Transverse colon (tissue), 4 donors: ENCODE results near the gene ZBTB5. TPM values are rescaled to one million over a fixed set of nuclear protein-coding genes. Genes with fewer than 3 reads are reported as not detected.

Source experiments
- DNase-seq: peaks from one replicate; pipeline ENCODE4 v3.0.0-alpha.2; 2019
- H3K27ac ChIP-seq, 4 donors: fragments of 200-600 bp; sonication (generic); 2 replicates each; pipeline ENCODE4 v1.5.1; 2016 to 2018; ENCODE audit warnings: inconsistent platforms in 4 of 4
- H3K27me3 ChIP-seq: fragments of 200-600 bp; sonication (generic); 2 replicates; pipeline ENCODE4 v1.5.1; 2017; ENCODE audit warnings: inconsistent platforms
- H3K36me3 ChIP-seq, 4 donors: fragments of 200-600 bp; sonication (generic); 2 replicates each; pipeline ENCODE4 v1.5.1; 2017 to 2019; ENCODE audit warnings: inconsistent platforms in 4 of 4
- H3K4me1 ChIP-seq, 4 donors: fragments of 200-600 bp; sonication (generic); 2 replicates each; pipeline ENCODE4 v1.5.1; 2017 to 2020; ENCODE audit warnings: inconsistent platforms in 4 of 4
- H3K4me3 ChIP-seq, 4 donors: fragments of 200-600 bp; sonication (generic); 1 replicate in 1 of 4; 2 replicates in 3 of 4; pipeline versions ENCODE4 v1.5.1 to v1.6.1; 2017 to 2019; ENCODE audit warnings: inconsistent platforms in 4 of 4
- H3K9me3 ChIP-seq, 2 donors: fragments of 200-600 bp; sonication (generic); 2 replicates each; pipeline ENCODE4 v1.5.1; 2017 to 2019; ENCODE audit warnings: inconsistent platforms in 2 of 2
- EP300 ChIP-seq: sonication (generic); formaldehyde crosslinking; IDR thresholded peaks from one replicate; pipeline ENCODE4 v1.6.1; 2017; ENCODE audit warnings: antibody characterized with exemption, low read depth
- POLR2A ChIP-seq: fragments of 450-650 bp; IDR thresholded peaks from one replicate; pipeline ENCODE4 v1.6.1; 2016; ENCODE audit warnings: antibody characterized with exemption, mild to moderate bottlenecking, moderate library complexity
- POLR2AphosphoS5 ChIP-seq, 3 donors: sonication (generic); formaldehyde crosslinking; IDR thresholded peaks; one replicate each; pipeline ENCODE4 v1.6.1; 2016; ENCODE audit warnings: antibody characterized with exemption in 3 of 3
- WGBS, 2 donors: methylation state at CpG; one replicate each; pipeline ENCODE4 v1.1.5; 2018; ENCODE audit warnings: low coverage in 1 of 2; 5-methylcytosine and 5-hydroxymethylcytosine counted together
- in situ Hi-C, 4 donors: fragments of 200-750 bp; cut with MboI; loops; one replicate each; pipeline versions ENCODE4 v1.15.0 to v1.15.1; 2017; ENCODE audit warnings: low sequenced_read_pairs in 3 of 4, low pct_ligation_motif_present in 1 of 4, low pct_unique_long_range_greater_than_20kb in 1 of 4
- intact Hi-C: fragments of 100-400 bp; cut with DNase I; formaldehyde crosslinking; loops from one replicate; pipeline ENCODE4 v1.15.1; 2023; ENCODE audit warnings: low total_unique reads
- total RNA-seq, 4 donors: library from RNA; depleted of rRNA; stranded (reverse); fragments of >200 nt; gene quantifications; one replicate each; pipeline ENCODE4 v1.1.0, GENCODE V29; 2016
- TF ChIP-seq, protein P1 (sequence below), 5 experiments: fragments of 200-600 bp in 3 of 5; fragments of 450-650 bp in 2 of 5; sonication (generic) in 3 of 5; IDR thresholded peaks; 1 replicate in 2 of 5; 2 replicates in 3 of 5; pipeline ENCODE4 v1.5.1; 2016 to 2017; ENCODE audit warnings: antibody characterized with exemption in 5 of 5, inconsistent platforms in 3 of 5, mild to moderate bottlenecking in 2 of 5, moderate library complexity in 1 of 5

The ZBTB5 gene
- total RNA-seq, 4 donors from 2014 or later = 3.2 to 14.6 (median 12.8) TPM

GRCh38 chr9:37438359-37438758 lies 26.9 kb downstream of the ZBTB5 start:
- Histone ChIP-seq H3K4me3 (no peak overlapping the region), H3K36me3 (peaks cover 0 to 51% (median 16%) of the 10 kb centered on the region in 4 donors), H3K27me3 (no peaks in the 10 kb centered on the region), H3K9me3 (no peaks in the 10 kb centered on the region), H3K27ac (no peak overlapping the region), H3K4me1 (no peaks in the 10 kb centered on the region)
- in situ Hi-C loops = no loop called here
- TF ChIP-seq POLR2AphosphoS5 (IDR thresholded peaks at IDR 0.05) (no peak), POLR2A (no peak), EP300 (no peak)
- TF ChIP-seq, protein P1, sequence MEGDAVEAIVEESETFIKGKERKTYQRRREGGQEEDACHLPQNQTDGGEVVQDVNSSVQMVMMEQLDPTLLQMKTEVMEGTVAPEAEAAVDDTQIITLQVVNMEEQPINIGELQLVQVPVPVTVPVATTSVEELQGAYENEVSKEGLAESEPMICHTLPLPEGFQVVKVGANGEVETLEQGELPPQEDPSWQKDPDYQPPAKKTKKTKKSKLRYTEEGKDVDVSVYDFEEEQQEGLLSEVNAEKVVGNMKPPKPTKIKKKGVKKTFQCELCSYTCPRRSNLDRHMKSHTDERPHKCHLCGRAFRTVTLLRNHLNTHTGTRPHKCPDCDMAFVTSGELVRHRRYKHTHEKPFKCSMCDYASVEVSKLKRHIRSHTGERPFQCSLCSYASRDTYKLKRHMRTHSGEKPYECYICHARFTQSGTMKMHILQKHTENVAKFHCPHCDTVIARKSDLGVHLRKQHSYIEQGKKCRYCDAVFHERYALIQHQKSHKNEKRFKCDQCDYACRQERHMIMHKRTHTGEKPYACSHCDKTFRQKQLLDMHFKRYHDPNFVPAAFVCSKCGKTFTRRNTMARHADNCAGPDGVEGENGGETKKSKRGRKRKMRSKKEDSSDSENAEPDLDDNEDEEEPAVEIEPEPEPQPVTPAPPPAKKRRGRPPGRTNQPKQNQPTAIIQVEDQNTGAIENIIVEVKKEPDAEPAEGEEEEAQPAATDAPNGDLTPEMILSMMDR (IDR thresholded peaks at IDR 0.05) = no peak
- no peak for DNase-seq
- WGBS, 2 donors = 93% methylated on average over 3 of the region's 3 CpGs; no CpG with 5 or more reads in 1 of the 2 donors
- intact Hi-C loops = no loop called here

- in situ Hi-C loops (no loop called here), intact Hi-C loops (no loop called here)
- Histone ChIP-seq H3K27ac (no peak overlapping the region), H3K4me3 (no peak overlapping the region), H3K36me3 (peaks cover 0 to 51% (median 16%) of the 10 kb centered on the region in 4 donors), H3K4me1 (no peaks in the 10 kb centered on the region), H3K9me3 (no peaks in the 10 kb centered on the region), H3K27me3 (no peaks in the 10 kb centered on the region)
- no peak for DNase-seq
- no peak for TF ChIP-seq POLR2AphosphoS5 (IDR thresholded peaks at IDR 0.05)
- TF ChIP-seq, protein P1 (IDR thresholded peaks at IDR 0.05) = no peak
- TF ChIP-seq EP300 = no peak
- no peak for TF ChIP-seq POLR2A
- WGBS, 2 donors = 85 to 95% methylated on average over 4 of the region's 4 CpGs
These were observed 27.6 kb downstream of the ZBTB5 start for GRCh38 chr9:37437621-37438020.

DNA sequence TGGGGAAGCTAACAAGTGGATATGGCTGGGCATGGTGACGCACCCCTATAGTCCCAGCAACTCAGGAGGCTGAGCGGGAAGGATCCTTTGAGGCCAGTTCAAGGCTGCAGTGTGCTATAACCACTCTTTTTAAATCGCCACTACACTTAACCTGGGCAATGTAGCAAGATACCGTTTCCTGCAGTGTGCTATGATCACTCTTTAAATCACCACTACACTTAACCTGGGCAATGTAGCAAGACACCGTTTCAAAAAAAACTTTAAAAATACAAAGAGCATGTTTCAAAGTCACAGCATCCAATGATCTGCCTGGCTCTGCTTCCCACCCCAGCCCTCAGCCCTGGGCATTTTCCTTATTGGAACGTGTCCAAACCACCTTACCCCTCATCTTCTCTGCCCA lies 28.2 kb downstream of the ZBTB5 start:
- in situ Hi-C loops = no loop called here
- peaks cover 0 to 45% (median 14%) of the 10 kb centered on the region in 4 donors for H3K36me3 ChIP-seq

DNA sequence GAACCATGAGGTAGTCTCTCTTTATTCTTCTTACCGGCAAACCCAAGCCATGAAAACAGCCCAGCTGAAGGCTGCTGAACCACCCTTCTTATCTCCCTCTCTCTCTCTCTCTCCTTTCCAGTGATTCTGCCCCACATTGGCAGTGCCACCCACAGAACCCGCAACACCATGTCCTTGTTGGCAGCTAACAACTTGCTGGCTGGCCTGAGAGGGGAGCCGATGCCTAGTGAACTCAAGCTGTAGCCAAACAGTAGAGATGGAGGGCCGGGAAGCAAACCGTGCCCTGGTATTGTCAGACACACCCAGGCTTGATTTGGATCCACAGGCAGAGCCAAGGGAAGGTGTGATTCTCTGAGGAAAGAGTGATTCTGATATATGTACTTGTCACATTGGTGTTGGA lies 28.7 kb downstream of the ZBTB5 start:
- Histone ChIP-seq H3K4me3 (no peak overlapping the region), H3K27me3 (no peaks in the 10 kb centered on the region), H3K4me1 (no peaks in the 10 kb centered on the region), H3K27ac (no peak overlapping the region), H3K36me3 (peaks cover 0 to 40% (median 11%) of the 10 kb centered on the region in 4 donors), H3K9me3 (no peaks in the 10 kb centered on the region)
- no peak for DNase-seq
- intact Hi-C loops = no loop called here
- in situ Hi-C loops = no loop called here
- 91 to 93% methylated on average over 4 to 5 of the region's 5 CpGs for WGBS, 2 donors
- no peak for TF ChIP-seq POLR2AphosphoS5 (IDR thresholded peaks at IDR 0.05)

More for the DNA sequence above, 28.2 kb downstream of the ZBTB5 start:
- H3K27me3 ChIP-seq = no peaks in the 10 kb centered on the region
- TF ChIP-seq EP300 (no peak), POLR2AphosphoS5 (IDR thresholded peaks at IDR 0.05) (no peak), POLR2A (no peak)
- TF ChIP-seq, protein P1 (IDR thresholded peaks at IDR 0.05) = no peak
- H3K4me1 ChIP-seq = no peaks in the 10 kb centered on the region
- no peak for DNase-seq
- no peak overlapping the region for H3K4me3 ChIP-seq
- H3K27ac ChIP-seq = no peak overlapping the region
- intact Hi-C loops = no loop called here
- 70 to 88% methylated on average over 2 to 6 of the region's 6 CpGs for WGBS, 2 donors
- no peaks in the 10 kb centered on the region for H3K9me3 ChIP-seq

- WGBS, 2 donors = 74 to 80% methylated on average over 1 to 7 of the region's 7 CpGs
- H3K27me3 ChIP-seq = no peaks in the 10 kb centered on the region
- H3K4me1 ChIP-seq = no peaks in the 10 kb centered on the region
- H3K36me3 ChIP-seq = peaks cover 0 to 26% (median 9%) of the 10 kb centered on the region in 4 donors
- no peak overlapping the region for H3K27ac ChIP-seq
- in situ Hi-C loops = no loop called here
- intact Hi-C loops = no loop called here
- TF ChIP-seq, protein P1 (IDR thresholded peaks at IDR 0.05) = no peak
- no peak for TF ChIP-seq POLR2AphosphoS5 (IDR thresholded peaks at IDR 0.05)
- TF ChIP-seq EP300 = no peak
- no peak for TF ChIP-seq POLR2A
- no peak overlapping the region for H3K4me3 ChIP-seq
- DNase-seq = no peak
- no peaks in the 10 kb centered on the region for H3K9me3 ChIP-seq
These were observed 31.3 kb downstream of the ZBTB5 start for GRCh38 chr9:37433867-37434371.
